WTC11 (cell line): ENCODE results near the gene NTSR1. TPM values are rescaled to one million over a fixed set of nuclear protein-coding genes. Genes with fewer than 3 reads are reported as not detected.

Experiments used
- ATAC-seq: fragments of 200-7000 bp; cut with Tn5 transposase; 2 replicates; pipeline ENCODE4 v1.10.0; 2021; ENCODE audit warnings: mild to moderate bottlenecking, moderate library complexity
- CTCF ChIA-PET: fragments of 300-600 bp; sonication (Branson Sonifier 250); formaldehyde crosslinking; loops from one replicate; lab custom pipeline; 2021; ENCODE audit warnings: antibody characterized with exemption; lab: Charles Lee
- POLR2A ChIA-PET: fragments of 350-600 bp; sonication (Branson Sonifier 250); formaldehyde crosslinking; loops from one replicate; lab custom pipeline; 2021; ENCODE audit warnings: antibody characterized with exemption; lab: Charles Lee
- DNase-seq: peaks from one replicate; pipeline ENCODE4 v3.0.0; 2021; ENCODE audit warnings: low spot score
- H3K27ac Mint-ChIP-seq: 2 replicates; pipeline ENCODE4 v1.8.0; 2021; ENCODE audit warnings: mixed read lengths
- H3K27me3 Mint-ChIP-seq: 2 replicates; pipeline ENCODE4 v1.8.0; 2021; ENCODE audit warnings: low read depth, mild to moderate bottlenecking, moderate library complexity, mixed read lengths
- H3K36me3 Mint-ChIP-seq: 2 replicates; pipeline ENCODE4 v1.8.0; 2021; ENCODE audit warnings: mixed read lengths
- H3K4me1 Mint-ChIP-seq: 2 replicates; pipeline ENCODE4 v1.8.0; 2022; ENCODE audit warnings: mixed read lengths
- H3K4me3 Mint-ChIP-seq: 2 replicates; pipeline ENCODE4 v1.8.0; 2021; ENCODE audit warnings: mild to moderate bottlenecking, moderate library complexity, mixed read lengths
- H3K9me3 Mint-ChIP-seq: 2 replicates; pipeline ENCODE4 v1.8.0; 2021; ENCODE audit warnings: mixed read lengths
- ATF1 ChIP-seq: sonication (generic); formaldehyde crosslinking; IDR thresholded peaks from 2 replicates; pipeline ENCODE4 v1.8.1; 2023; ENCODE audit warnings: mild to moderate bottlenecking, moderate library complexity, missing genetic modification reagents
- ATF2 ChIP-seq: sonication (generic); formaldehyde crosslinking; IDR thresholded peaks from 2 replicates; pipeline ENCODE4 v1.8.1; 2022; ENCODE audit warnings: low read depth, missing genetic modification reagents, borderline replicate concordance
- CBFB ChIP-seq: sonication (generic); formaldehyde crosslinking; IDR thresholded peaks from 2 replicates; pipeline ENCODE4 v1.8.1; 2022; ENCODE audit warnings: mild to moderate bottlenecking, low read depth, missing genetic modification reagents
- CDX4 ChIP-seq: fragments of 250-450 bp; sonication (Bioruptor Pico); IDR thresholded peaks from 2 replicates; pipeline ENCODE4 v1.9.0; 2021; ENCODE audit warnings: moderate library complexity, mild to moderate bottlenecking, inconsistent platforms, borderline replicate concordance
- CREB1 ChIP-seq: sonication (generic); formaldehyde crosslinking; IDR thresholded peaks from 2 replicates; pipeline ENCODE4 v1.8.0; 2023; ENCODE audit warnings: mild to moderate bottlenecking, missing genetic modification reagents
- CREM ChIP-seq: sonication (generic); formaldehyde crosslinking; IDR thresholded peaks from 2 replicates; pipeline ENCODE4 v1.8.1; 2022; ENCODE audit warnings: mild to moderate bottlenecking, missing genetic modification reagents, moderate library complexity
- E2F4 ChIP-seq: sonication (generic); formaldehyde crosslinking; IDR thresholded peaks from 2 replicates; pipeline ENCODE4 v1.8.1; 2022; ENCODE audit warnings: low read depth, mild to moderate bottlenecking, moderate library complexity, missing genetic modification reagents, borderline replicate concordance
- FOXK1 ChIP-seq: sonication (generic); formaldehyde crosslinking; IDR thresholded peaks from 2 replicates; pipeline ENCODE4 v1.8.0; 2022; ENCODE audit warnings: mild to moderate bottlenecking, moderate library complexity, missing genetic modification reagents
- GTF2I ChIP-seq: fragments of 250-450 bp; sonication (Bioruptor Pico); conservative IDR thresholded peaks from 2 replicates; pipeline ENCODE4 v1.4.0; 2021; ENCODE audit warnings: mild to moderate bottlenecking
- KAT7 ChIP-seq: sonication (generic); formaldehyde crosslinking; IDR thresholded peaks from 2 replicates; pipeline ENCODE4 v1.8.1; 2023; ENCODE audit warnings: missing genetic modification reagents, mild to moderate bottlenecking, borderline replicate concordance
- NFE2L1 ChIP-seq: sonication (generic); formaldehyde crosslinking; IDR thresholded peaks from 2 replicates; pipeline ENCODE4 v1.8.1; 2023; ENCODE audit warnings: missing genetic modification reagents
- PREB ChIP-seq: sonication (generic); formaldehyde crosslinking; IDR thresholded peaks from 2 replicates; pipeline ENCODE4 v1.8.1; 2022; ENCODE audit warnings: mild to moderate bottlenecking, missing genetic modification reagents, moderate library complexity, borderline replicate concordance
- RORB ChIP-seq: fragments of 250-450 bp; sonication (Bioruptor Pico); IDR thresholded peaks from 2 replicates; pipeline ENCODE4 v1.9.0; 2021; ENCODE audit warnings: mild to moderate bottlenecking
- SMAD4 ChIP-seq: sonication (generic); formaldehyde crosslinking; IDR thresholded peaks from 2 replicates; pipeline ENCODE4 v1.8.0; 2022; ENCODE audit warnings: mild to moderate bottlenecking, missing genetic modification reagents
- SP1 ChIP-seq: sonication (generic); formaldehyde crosslinking; conservative IDR thresholded peaks from 2 replicates; pipeline ENCODE4 v1.8.1; 2022; ENCODE audit warnings: missing genetic modification reagents
- STAT6 ChIP-seq: sonication (generic); formaldehyde crosslinking; conservative IDR thresholded peaks from 2 replicates; pipeline ENCODE4 v1.8.1; 2023; ENCODE audit warnings: mild to moderate bottlenecking, low read depth, missing genetic modification reagents, moderate library complexity
- ZNF138 ChIP-seq: sonication (generic); formaldehyde crosslinking; conservative IDR thresholded peaks from 2 replicates; pipeline ENCODE4 v1.8.1; 2022; ENCODE audit warnings: mild to moderate bottlenecking, moderate library complexity, missing genetic modification reagents
- ZNF512 ChIP-seq: sonication (generic); formaldehyde crosslinking; IDR thresholded peaks from 2 replicates; pipeline ENCODE4 v1.8.1; 2022; ENCODE audit warnings: missing genetic modification reagents, borderline replicate concordance
- total RNA-seq: library from RNA; stranded (reverse); gene quantifications from 3 replicates; pipeline ENCODE4 v1.2.3, GENCODE V29; 2021

NTSR1 gene
- total RNA-seq, 1 experiment from 2014 or later: 0.63 TPM

GRCh38 chr20:62739581-62740285, 31.1 kb downstream of the NTSR1 start:
- no peaks in the 10 kb centered on the region for H3K9me3 Mint-ChIP-seq
- no peaks in the 10 kb centered on the region for H3K27me3 Mint-ChIP-seq
- TF ChIP-seq RORB (CRISPR knock-in tag): no peak
- TF ChIP-seq ZNF512: no peak
- no peak for TF ChIP-seq STAT6
- no peak for TF ChIP-seq KAT7 (CRISPR knock-in tag)
- TF ChIP-seq FOXK1: no peak
- no peak for TF ChIP-seq SP1 (CRISPR knock-in tag)
- TF ChIP-seq ZNF138 (CRISPR knock-in tag): no peak
- TF ChIP-seq E2F4 (CRISPR knock-in tag): no peak
- TF ChIP-seq SMAD4: no peak
- no peak for TF ChIP-seq ATF2 (CRISPR knock-in tag)
- no peak for TF ChIP-seq GTF2I (CRISPR knock-in tag)
- no peak for TF ChIP-seq CDX4 (CRISPR knock-in tag)
- peak; percentile 13 for DNase-seq
- H3K4me3 Mint-ChIP-seq: no peak overlapping the region
- CTCF ChIA-PET: interaction anchor here (0.7 kb wide), 1 partner anchor 52 kb away, joined by 4 read pairs; no protein-coding TSS in a partner anchor
- H3K4me1 Mint-ChIP-seq: peaks cover 5% of the 10 kb centered on the region; the same call in 1 of the 2 replicates
- POLR2A ChIA-PET: no interaction called here
- H3K36me3 Mint-ChIP-seq: no peaks in the 10 kb centered on the region
- no peak for ATAC-seq
- peak overlapping the region; percentile 76 for H3K27ac Mint-ChIP-seq

GRCh38 chr20:62740286-62741141, 31.9 kb downstream of the NTSR1 start:
- ATAC-seq (no peak; the same call in 1 of the 2 replicates), DNase-seq (peak; percentile 13)
- CTCF ChIA-PET: interaction anchor here (1.1 to 1.5 kb wide), 2 partner anchors 11 to 51 kb away, joined by 3 to 5 read pairs; no protein-coding TSS in a partner anchor
- Mint-ChIP-seq H3K9me3 (no peaks in the 10 kb centered on the region), H3K27ac (peak overlapping the region; percentile 76), H3K36me3 (no peaks in the 10 kb centered on the region), H3K4me3 (no peak overlapping the region), H3K27me3 (no peaks in the 10 kb centered on the region), H3K4me1 (peaks cover 5% of the 10 kb centered on the region; the same call in 1 of the 2 replicates)
- POLR2A ChIA-PET: no interaction called here
- TF ChIP-seq ATF1 (CRISPR knock-in tag) (no peak), ZNF138 (CRISPR knock-in tag) (no peak), CREM (CRISPR knock-in tag) (no peak), PREB (CRISPR knock-in tag) (no peak), CREB1 (no peak), CBFB (CRISPR knock-in tag) (no peak), NFE2L1 (no peak), FOXK1 (no peak), SP1 (CRISPR knock-in tag) (no peak)
